K562 (cell line): ENCODE data around the gene UNC119B. TPM values are rescaled to one million over a fixed set of nuclear protein-coding genes. Genes with fewer than 3 reads are reported as not detected.

Source experiments
- ELK3 ChIP-seq: fragments of 450-650 bp; formaldehyde crosslinking; IDR thresholded peaks from 2 replicates; pipeline ENCODE4 v1.4.0; 2020; ENCODE audit warnings: mild to moderate bottlenecking
- HOMEZ ChIP-seq: fragments of 250-450 bp; sonication (Bioruptor Pico); IDR thresholded peaks from 2 replicates; pipeline ENCODE4 v1.4.0; 2020; ENCODE audit warnings: mild to moderate bottlenecking, moderate library complexity
- ILF3 ChIP-seq: fragments of 450-650 bp; IDR thresholded peaks from 2 replicates; pipeline ENCODE4 v1.6.1; 2018; ENCODE audit warnings: antibody characterized with exemption, mild to moderate bottlenecking, moderate library complexity, borderline replicate concordance
- MYBL2 ChIP-seq, 2 experiments: fragments of 450-650 bp in 1 of 2; sonication (generic) in 1 of 2; formaldehyde crosslinking in 1 of 2; IDR thresholded peaks; 2 replicates each; pipeline versions ENCODE4 v1.6.1 to v1.8.1; 2017 to 2022; ENCODE audit warnings: borderline replicate concordance in 1 of 2, inconsistent platforms in 1 of 2, low read depth in 1 of 2, mild to moderate bottlenecking in 1 of 2, missing genetic modification reagents in 1 of 2, moderate library complexity in 1 of 2
- NFE2 ChIP-seq: IDR thresholded peaks from 2 replicates; pipeline ENCODE4 v1.6.1; 2014; ENCODE audit warnings: antibody characterized with exemption, low read depth
- NFRKB ChIP-seq: fragments of 450-650 bp; IDR thresholded peaks from 2 replicates; pipeline ENCODE4 v1.6.1; 2016; ENCODE audit warnings: low read depth
- NRF1 ChIP-seq, 2 experiments: fragments of 450-650 bp; IDR thresholded peaks in 1 of 2; conservative IDR thresholded peaks in 1 of 2; 2 replicates each; pipeline ENCODE4 v1.6.1; 2014; ENCODE audit warnings: mild to moderate bottlenecking in 2 of 2
- PCBP1 ChIP-seq: fragments of 200-400 bp; formaldehyde crosslinking; IDR thresholded peaks from 2 replicates; pipeline ENCODE4 v1.6.1; 2018; ENCODE audit warnings: mild to moderate bottlenecking, low read depth, low read length; ENCODE audit not compliant: poor library complexity, severe bottlenecking
- SUPT5H ChIP-seq: fragments of 450-650 bp; IDR thresholded peaks from 2 replicates; pipeline ENCODE4 v1.6.1; 2016
- TBP ChIP-seq: optimal IDR thresholded peaks from 2 replicates; pipeline ENCODE3; 2011; ENCODE audit warnings: low read depth, low read length, improper control_type of control experiment
- ZNF280B ChIP-seq: fragments of 250-450 bp; sonication (Bioruptor Pico); IDR thresholded peaks from 2 replicates; pipeline ENCODE4 v1.5.1; 2021; ENCODE audit warnings: mild to moderate bottlenecking
- ZNF41 ChIP-seq: fragments of 250-450 bp; sonication (Bioruptor Pico); conservative IDR thresholded peaks from 2 replicates; pipeline ENCODE4 v1.4.0; 2020; ENCODE audit warnings: mild to moderate bottlenecking
- ZNF551 ChIP-seq: fragments of 250-450 bp; sonication (Bioruptor Pico); IDR thresholded peaks from 2 replicates; pipeline ENCODE4 v1.5.0; 2021; ENCODE audit warnings: mild to moderate bottlenecking, moderate library complexity
- polyA plus RNA-seq, 8 experiments: library from polyadenylated mRNA; depleted of rRNA in 4 of 8; stranded (reverse) in 5 of 8; unstranded in 3 of 8; fragments of >200 nt; fragmentation: Nextera tagmentation in 2 of 8; fragmentation: Illumina TruSeq in 1 of 8; extraction: Ambion mirVana in 2 of 8; extraction: Trizol in 1 of 8; gene quantifications; 2 replicates each; pipeline versions ENCODE4 v1.2.1 to v1.2.3, GENCODE V29; 2011 to 2014; ENCODE audit warnings: inconsistent platforms in 1 of 8, missing spikeins in 1 of 8
- total RNA-seq, 7 experiments: library from RNA; depleted of rRNA in 6 of 7; stranded (reverse); fragments of >200 nt in 6 of 7; fragmentation: Illumina TruSeq in 2 of 7; extraction: Trizol in 2 of 7; gene quantifications; 2 replicates each; pipeline versions ENCODE4 v1.2.1 to v1.2.3, GENCODE V29; 2011 to 2021; ENCODE audit warnings: low replicate concordance in 1 of 7

The UNC119B gene
- total and polyA plus RNA-seq, 9 of the 15 experiments (the other 6 are each of a cell fraction or from before 2014, with no cell fraction given), result 4.0 to 34.5 (median 15.1) TPM

GRCh38 chr12:120686151-120686689 is 24.0 kb upstream of the UNC119B start (continued):
- TF ChIP-seq ILF3 (no peak), NFRKB (no peak), NRF1 (conservative IDR thresholded peaks at IDR 0.05 in 1 of 2, IDR thresholded peaks at IDR 0.05 in 1 of 2) (peak; percentile 63 to 64; a peak in 2 of 4 replicates), ELK3 (no peak), TBP (no peak), MYBL2 (IDR thresholded peaks at IDR 0.05; ENCODE audit: low read depth) (no peak), MYBL2 (CRISPR knock-in tag; IDR thresholded peaks at IDR 0.05; ENCODE audit: borderline replicate concordance) (no peak), SUPT5H (peak; percentile 55), PCBP1 (no peak), ZNF41 (CRISPR knock-in tag) (no peak), NFE2 (no peak), ZNF551 (CRISPR knock-in tag) (no peak), HOMEZ (no peak), ZNF280B (CRISPR knock-in tag) (no peak)
